Caki2 (cell line): ENCODE data around the gene CELA1. TPM values are rescaled to one million over a fixed set of nuclear protein-coding genes. Genes with fewer than 3 reads are reported as not detected.
A peak's percentile ranks its signal among the peaks of the same experiment; 100 is the strongest.
"Not testable (repeated sequence)": the region's sequence is repeated elsewhere in the genome, so short reads cannot be mapped to it uniquely, and the experiment has no call there.

Experiments used
- DNase-seq: peaks from one replicate; pipeline ENCODE4 v3.0.0-alpha.2; 2015; ENCODE audit warnings: low read depth
- in situ Hi-C: cut with HindIII; loops from 2 replicates; pipeline ENCODE4 v1.10.0; 2016; ENCODE audit warnings: low sequenced_read_pairs, low pct_unique_long_range_greater_than_20kb, mixed read lengths
- total RNA-seq: library from RNA; depleted of rRNA; stranded (reverse); fragments of >200 nt; shearing (Covaris generic); gene quantifications from 2 replicates; pipeline ENCODE4 v1.2.3, GENCODE V29; 2014; ENCODE audit warnings: low replicate concordance

Gene CELA1
- total RNA-seq, 1 experiment from 2014 or later = not detected

GRCh38 chr12:51323966-51324895 is 22.2 kb downstream of the CELA1 start, which contains the start of gene BIN2:
BIN2 (minus strand) TSS chr12:51324174; CDS start chr12:51324102, 72 bp downstream.
- in situ Hi-C loops = no loop called here

GRCh38 chr12:51323317-51323960 is 23.0 kb downstream of the CELA1 start:
- in situ Hi-C loops = no loop called here
- no peak for DNase-seq

More at GRCh38 chr12:51323966-51324895, 22.2 kb downstream of the CELA1 start, which contains the start of gene BIN2:
- no peak for DNase-seq

- DNase-seq = no peak
- in situ Hi-C loops = no loop called here
These were observed 24.0 kb downstream of the CELA1 start for GRCh38 chr12:51322452-51322851.

GRCh38 chr12:51321882-51322281 is 24.6 kb downstream of the CELA1 start:
- no peak for DNase-seq
- in situ Hi-C loops = no loop called here

GRCh38 chr12:51320695-51321320 is 25.7 kb downstream of the CELA1 start:
- in situ Hi-C loops = no loop called here
- DNase-seq = no peak

- in situ Hi-C loops = no loop called here
These were observed 26.2 kb downstream of the CELA1 start for GRCh38 chr12:51320311-51320694.

GRCh38 chr12:51318846-51319599 is 27.5 kb downstream of the CELA1 start:
- in situ Hi-C loops = no loop called here
- no peak for DNase-seq

More at GRCh38 chr12:51320311-51320694, 26.2 kb downstream of the CELA1 start:
- DNase-seq = no peak

GRCh38 chr12:51318057-51318806 is 28.2 kb downstream of the CELA1 start:
- peak; percentile 32 for DNase-seq
- in situ Hi-C loops = not testable (repeated sequence)

GRCh38 chr12:51311389-51311788 is 35.1 kb downstream of the CELA1 start:
- in situ Hi-C loops = no loop called here
- no peak for DNase-seq

- DNase-seq = peak; percentile 83
- in situ Hi-C loops = no loop called here
These were observed 38.6 kb downstream of the CELA1 start for GRCh38 chr12:51307655-51308593.

GRCh38 chr12:51306507-51306906 is 40.0 kb downstream of the CELA1 start:
- no peak for DNase-seq
- in situ Hi-C loops = no loop called here

GRCh38 chr12:51300768-51301167 is 45.7 kb downstream of the CELA1 start:
- DNase-seq, in situ Hi-C loops: not testable (repeated sequence)

GRCh38 chr12:51295651-51296050 is 50.8 kb downstream of the CELA1 start:
- DNase-seq = no peak
- in situ Hi-C loops = no loop called here

GRCh38 chr12:51294097-51294496 is 52.4 kb downstream of the CELA1 start:
- in situ Hi-C loops = not testable (repeated sequence)

GRCh38 chr12:51293696-51294095 is 52.8 kb downstream of the CELA1 start:
- no peak for DNase-seq
- in situ Hi-C loops = no loop called here

More at GRCh38 chr12:51294097-51294496, 52.4 kb downstream of the CELA1 start:
- DNase-seq = not testable (repeated sequence)
